ENCODE results near the gene EGR1.

Gene EGR1

DNA sequence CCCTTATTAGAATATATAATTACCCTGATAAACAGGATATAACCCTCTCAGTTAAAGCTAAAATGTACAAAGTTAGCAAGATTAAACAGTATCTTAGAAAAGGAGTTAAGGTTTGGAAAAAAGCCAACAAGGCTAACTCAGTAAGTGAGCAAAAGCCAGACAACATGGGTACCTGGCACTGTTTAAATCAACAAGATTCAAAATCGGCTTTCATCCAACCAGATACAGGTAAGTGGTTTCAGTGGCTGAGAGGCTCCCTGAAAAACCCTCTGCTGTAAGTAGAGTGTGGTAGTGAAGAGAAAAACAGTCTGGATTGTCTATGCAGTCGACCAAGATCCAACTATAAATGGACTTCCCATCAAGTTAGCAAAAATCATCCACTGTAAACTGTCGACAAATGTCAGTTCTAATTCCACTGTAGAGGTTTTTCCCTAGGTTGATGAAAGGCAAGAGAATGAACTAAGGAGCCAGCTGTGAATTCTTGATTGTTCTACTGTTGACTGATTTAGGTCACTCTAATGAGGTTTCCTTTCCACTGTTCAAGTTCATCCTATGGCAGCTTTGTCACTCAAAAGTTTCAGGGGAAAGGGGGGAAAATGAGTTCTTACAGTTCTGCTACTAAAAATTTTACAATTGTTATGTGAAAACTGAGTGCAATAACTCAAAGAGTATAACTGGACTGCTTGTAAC, 50.4 kb downstream of the EGR1 start:
- DNase-seq: no peak

DNA sequence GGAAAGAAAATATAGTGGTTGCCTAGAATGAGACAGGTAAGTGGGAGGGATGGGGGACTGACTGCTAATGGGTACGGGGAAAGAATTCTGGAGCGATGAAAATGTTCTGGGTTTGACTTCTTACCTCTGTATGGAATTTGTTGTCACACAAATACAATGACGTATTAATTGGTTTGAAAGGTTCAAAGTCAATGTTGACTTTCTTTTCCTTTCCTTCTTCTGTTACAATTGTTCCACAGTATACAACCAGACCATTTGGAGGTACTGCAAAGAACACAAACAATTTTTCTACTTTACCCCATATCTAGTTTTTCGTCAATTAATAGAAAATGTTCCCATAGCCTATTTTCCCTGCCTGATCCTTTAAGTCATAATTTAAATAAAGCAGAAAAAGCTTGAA, 52.2 kb downstream of the EGR1 start:
- no peak for DNase-seq
